ENCODE results near the gene CEP350.

Gene CEP350

GRCh38 chr1:180096584-180097325, 142.1 kb downstream of the CEP350 start:
- Mint-ChIP-seq H3K36me3 (ENCODE audit: low read depth) (peaks cover 75% of the 10 kb centered on the region), H3K4me3 (no peak overlapping the region), H3K9me3 (no peaks in the 10 kb centered on the region), H3K4me1 (no peaks in the 10 kb centered on the region), H3K27me3 (ENCODE audit: low read depth) (no peaks in the 10 kb centered on the region), H3K27ac (no peak overlapping the region)
- TF ChIP-seq CTCF (IDR thresholded peaks at IDR 0.05; ENCODE audit: unreplicated experiment in 3 of 3) = no peak

- TF ChIP-seq CTCF (IDR thresholded peaks at IDR 0.05; ENCODE audit: unreplicated experiment in 3 of 3) = no peak
- peaks cover 75% of the 10 kb centered on the region for H3K36me3 Mint-ChIP-seq (ENCODE audit: low read depth)
These were observed 142.7 kb downstream of the CEP350 start for GRCh38 chr1:180097326-180097605.

GRCh38 chr1:180101411-180101810, 146.8 kb downstream of the CEP350 start:
- Mint-ChIP-seq H3K36me3 (ENCODE audit: low read depth) (peaks cover 57% of the 10 kb centered on the region), H3K9me3 (no peaks in the 10 kb centered on the region), H3K27me3 (ENCODE audit: low read depth) (no peaks in the 10 kb centered on the region), H3K27ac (no peak overlapping the region), H3K4me3 (no peak overlapping the region), H3K4me1 (no peaks in the 10 kb centered on the region)
- no peak for TF ChIP-seq CTCF (IDR thresholded peaks at IDR 0.05; ENCODE audit: unreplicated experiment in 3 of 3)

More at GRCh38 chr1:180097326-180097605, 142.7 kb downstream of the CEP350 start:
- H3K9me3 Mint-ChIP-seq = no peaks in the 10 kb centered on the region
- no peaks in the 10 kb centered on the region for H3K27me3 Mint-ChIP-seq (ENCODE audit: low read depth)
- H3K27ac Mint-ChIP-seq = no peak overlapping the region
- H3K4me1 Mint-ChIP-seq = no peaks in the 10 kb centered on the region
- no peak overlapping the region for H3K4me3 Mint-ChIP-seq

GRCh38 chr1:180103819-180104218, 149.2 kb downstream of the CEP350 start:
- H3K9me3 Mint-ChIP-seq = no peaks in the 10 kb centered on the region
- no peaks in the 10 kb centered on the region for H3K4me1 Mint-ChIP-seq
- H3K27me3 Mint-ChIP-seq (ENCODE audit: low read depth) = no peaks in the 10 kb centered on the region
- TF ChIP-seq CTCF (IDR thresholded peaks at IDR 0.05; ENCODE audit: unreplicated experiment in 3 of 3) = no peak
- peaks cover 69% of the 10 kb centered on the region for H3K36me3 Mint-ChIP-seq (ENCODE audit: low read depth)
- H3K27ac Mint-ChIP-seq = no peak overlapping the region
- H3K4me3 Mint-ChIP-seq = no peak overlapping the region

GRCh38 chr1:180112091-180112490, 157.5 kb downstream of the CEP350 start:
- no peak for TF ChIP-seq CTCF (IDR thresholded peaks at IDR 0.05; ENCODE audit: unreplicated experiment in 3 of 3)
- Mint-ChIP-seq H3K27me3 (ENCODE audit: low read depth) (no peaks in the 10 kb centered on the region), H3K9me3 (no peaks in the 10 kb centered on the region), H3K27ac (peak overlapping the region in 2 of 3 experiments; percentile 62 to 80), H3K4me3 (no peak overlapping the region), H3K4me1 (peaks cover 12% of the 10 kb centered on the region), H3K36me3 (ENCODE audit: low read depth) (peaks cover 63% of the 10 kb centered on the region)

GRCh38 chr1:180112984-180113647, 158.5 kb downstream of the CEP350 start:
- TF ChIP-seq CTCF (IDR thresholded peaks at IDR 0.05; ENCODE audit: unreplicated experiment in 3 of 3) = no peak
- H3K9me3 Mint-ChIP-seq = no peaks in the 10 kb centered on the region
- H3K4me3 Mint-ChIP-seq = no peak overlapping the region
- peak overlapping the region; percentile 62 to 92 (median 80) for H3K27ac Mint-ChIP-seq
- no peaks in the 10 kb centered on the region for H3K27me3 Mint-ChIP-seq (ENCODE audit: low read depth)
- peaks cover 54% of the 10 kb centered on the region for H3K36me3 Mint-ChIP-seq (ENCODE audit: low read depth)
- H3K4me1 Mint-ChIP-seq = peaks cover 12% of the 10 kb centered on the region
